GM13976 (cell line): ENCODE data around the gene PICALM.

Source experiments
- DNase-seq: peaks from one replicate; pipeline ENCODE4 v3.0.0; 2012; ENCODE audit warnings: low spot score
- in situ Hi-C: fragments of 300-500 bp; cut with MboI; formaldehyde crosslinking; loops from one replicate; pipeline ENCODE4 v1.12.0; 2022; ENCODE audit warnings: low sequenced_read_pairs, mixed read lengths, inconsistent platforms; ENCODE audit not compliant: unreplicated experiment
- TF ChIP-seq, protein P1 (sequence below): IDR thresholded peaks from 2 replicates; pipeline ENCODE4 v1.5.1; 2012; ENCODE audit warnings: borderline replicate concordance, mild to moderate bottlenecking; ENCODE audit not compliant: insufficient read depth; ENCODE audit errors: extremely low read depth, missing control alignments, control extremely low read depth

PICALM gene

DNA sequence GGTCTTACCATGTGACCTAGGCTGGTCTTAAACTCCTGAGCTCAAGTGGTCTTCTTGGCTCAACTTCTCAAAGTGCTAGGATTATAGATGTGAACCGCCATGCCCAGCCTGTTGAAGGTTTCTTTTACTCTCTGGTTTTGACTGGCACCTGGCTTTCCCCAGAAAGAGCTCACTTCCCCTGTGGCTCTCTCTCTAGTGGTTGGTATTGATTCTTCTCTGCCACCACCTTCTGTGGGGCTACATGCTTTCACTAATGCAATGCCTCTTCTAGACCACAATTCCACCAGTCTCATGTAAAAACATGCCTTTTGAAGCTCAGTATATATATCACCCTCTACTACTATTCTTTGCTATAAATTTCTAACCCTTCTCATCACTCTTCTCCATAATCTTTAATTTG lies 146.5 kb downstream of the PICALM start:
- TF ChIP-seq, protein P1, sequence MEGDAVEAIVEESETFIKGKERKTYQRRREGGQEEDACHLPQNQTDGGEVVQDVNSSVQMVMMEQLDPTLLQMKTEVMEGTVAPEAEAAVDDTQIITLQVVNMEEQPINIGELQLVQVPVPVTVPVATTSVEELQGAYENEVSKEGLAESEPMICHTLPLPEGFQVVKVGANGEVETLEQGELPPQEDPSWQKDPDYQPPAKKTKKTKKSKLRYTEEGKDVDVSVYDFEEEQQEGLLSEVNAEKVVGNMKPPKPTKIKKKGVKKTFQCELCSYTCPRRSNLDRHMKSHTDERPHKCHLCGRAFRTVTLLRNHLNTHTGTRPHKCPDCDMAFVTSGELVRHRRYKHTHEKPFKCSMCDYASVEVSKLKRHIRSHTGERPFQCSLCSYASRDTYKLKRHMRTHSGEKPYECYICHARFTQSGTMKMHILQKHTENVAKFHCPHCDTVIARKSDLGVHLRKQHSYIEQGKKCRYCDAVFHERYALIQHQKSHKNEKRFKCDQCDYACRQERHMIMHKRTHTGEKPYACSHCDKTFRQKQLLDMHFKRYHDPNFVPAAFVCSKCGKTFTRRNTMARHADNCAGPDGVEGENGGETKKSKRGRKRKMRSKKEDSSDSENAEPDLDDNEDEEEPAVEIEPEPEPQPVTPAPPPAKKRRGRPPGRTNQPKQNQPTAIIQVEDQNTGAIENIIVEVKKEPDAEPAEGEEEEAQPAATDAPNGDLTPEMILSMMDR, result no peak
- in situ Hi-C loops, result no loop called here
- DNase-seq, result no peak

DNA sequence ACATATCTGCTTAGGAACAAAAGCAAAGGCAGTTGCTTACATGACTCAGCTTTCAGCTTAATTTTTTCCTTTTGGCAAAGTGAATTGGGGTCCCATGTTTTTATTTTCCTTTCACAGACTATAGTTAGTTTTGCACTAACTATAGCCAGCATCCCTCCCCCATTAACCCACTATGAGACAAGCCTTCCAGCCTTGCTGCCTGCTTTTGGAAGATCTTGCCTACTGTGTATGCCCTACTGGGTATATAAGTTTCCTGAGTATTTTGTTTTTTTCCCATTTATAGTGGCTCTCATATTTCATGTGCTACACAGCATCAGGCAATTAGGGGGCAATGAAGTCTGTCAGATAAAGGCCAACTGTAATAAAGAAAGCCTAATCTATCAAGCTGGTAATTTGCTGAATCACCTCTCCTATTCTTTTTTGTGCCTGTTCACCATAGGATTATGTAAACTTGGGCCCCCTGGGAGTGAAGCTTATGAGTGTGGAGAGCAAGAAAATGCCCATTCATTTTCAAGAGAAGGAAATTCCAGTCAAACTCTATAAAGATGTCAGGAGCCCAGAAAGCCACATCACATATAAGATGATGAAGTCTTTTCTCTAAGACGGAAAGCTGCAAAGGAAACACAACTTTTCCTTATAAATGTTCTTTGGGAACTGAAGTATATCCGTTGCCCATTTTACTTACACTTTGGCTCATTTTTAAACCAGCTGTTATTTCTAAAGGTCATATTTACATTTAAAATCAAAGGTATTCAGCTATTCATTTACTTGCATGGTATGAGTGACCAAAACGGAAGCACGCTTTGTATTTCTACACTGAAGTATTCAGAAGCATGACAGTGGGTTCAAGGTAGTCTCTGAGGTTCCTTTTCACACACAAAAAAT lies 149.7 kb downstream of the PICALM start:
- in situ Hi-C loops, result no loop called here
- TF ChIP-seq, protein P1, result no peak
- DNase-seq, result no peak

DNA sequence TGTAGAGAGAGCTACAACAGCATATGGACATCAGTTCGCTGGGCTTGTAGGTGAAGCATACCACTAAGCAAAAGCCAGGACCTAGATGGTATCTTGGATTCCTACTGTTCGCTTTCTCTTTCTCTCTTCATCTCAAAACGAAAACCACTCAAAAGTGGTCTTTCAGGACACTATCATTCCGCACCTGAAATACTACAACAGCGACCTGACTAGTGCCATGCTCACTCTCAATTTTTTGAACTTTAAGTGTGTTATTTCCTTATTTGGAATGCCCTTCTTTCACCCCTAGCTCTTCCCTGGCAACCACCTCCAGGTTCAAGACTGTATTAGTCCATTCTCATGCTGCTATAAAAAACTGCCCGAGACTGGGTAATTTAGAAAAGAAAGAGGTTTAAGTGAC lies 154.5 kb downstream of the PICALM start:
- in situ Hi-C loops, result no loop called here
- no peak for DNase-seq
- TF ChIP-seq, protein P1, result no peak

DNA sequence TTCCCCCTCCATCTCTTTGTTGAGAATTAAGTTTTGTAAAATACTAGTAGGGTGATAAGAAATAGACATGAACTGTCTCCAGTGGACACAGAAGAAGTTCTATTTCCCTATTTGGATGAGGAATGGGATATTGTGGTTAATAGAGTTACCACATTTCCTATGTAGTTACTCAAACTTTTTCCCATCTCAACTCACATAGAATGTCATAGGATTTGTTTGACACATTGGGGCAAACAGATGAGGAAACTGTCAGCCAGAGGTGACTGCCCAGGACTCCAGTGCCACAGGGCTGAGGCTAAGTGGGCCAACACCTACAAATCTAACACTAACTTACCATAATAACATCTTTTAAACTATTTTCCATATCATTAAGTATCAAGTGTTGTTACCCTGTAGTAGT lies 155.4 kb downstream of the PICALM start:
- DNase-seq, result no peak
- TF ChIP-seq, protein P1, result no peak
- in situ Hi-C loops, result no loop called here

DNA sequence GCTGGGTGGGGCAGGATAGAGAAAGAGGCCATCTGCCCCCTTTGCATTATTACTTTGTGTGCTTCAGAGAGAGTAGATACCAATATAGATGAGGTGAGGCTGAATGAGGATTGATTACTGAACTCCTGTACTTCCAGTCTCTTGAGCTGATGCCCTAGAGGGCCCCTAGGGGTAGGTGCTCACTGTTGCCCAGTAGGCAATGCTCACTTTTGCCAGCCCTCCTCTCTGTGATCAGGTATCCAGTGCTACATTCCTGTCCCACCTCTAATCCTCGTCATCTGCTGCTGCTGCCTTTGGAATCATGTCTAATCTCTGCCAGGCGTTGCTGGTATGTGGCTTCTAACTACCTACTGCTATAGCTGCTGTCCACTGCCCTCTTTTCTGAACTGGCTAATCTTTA lies 156.5 kb downstream of the PICALM start:
- in situ Hi-C loops, result no loop called here
- DNase-seq, result no peak
- TF ChIP-seq, protein P1, result no peak
